PC-9 (cell line): ENCODE data around the gene MBNL1. TPM values are rescaled to one million over a fixed set of nuclear protein-coding genes. Genes with fewer than 3 reads are reported as not detected.

Source experiments
- BruUV-seq: library from RNA; stranded (reverse); fragments of 400-500 nt; replicated peaks from 2 replicates; lab custom pipeline; 2021; lab: Mats Ljungman, UMichigan
- CTCF ChIA-PET: fragments of 300-600 bp; sonication (Branson Sonifier 250); formaldehyde crosslinking; loops from one replicate; lab custom pipeline; 2022; ENCODE audit warnings: antibody characterized with exemption; lab: Charles Lee
- POLR2A ChIA-PET: fragments of 300-600 bp; sonication (Branson Sonifier 250); formaldehyde crosslinking; loops from one replicate; lab custom pipeline; 2022; ENCODE audit warnings: antibody characterized with exemption; ENCODE audit not compliant: unreplicated experiment; lab: Charles Lee
- DNase-seq, 2 experiments: peaks; one replicate each; pipeline versions ENCODE4 v3.0.0 to v3.0.0-alpha.2; 2015 to 2022; ENCODE audit warnings: mixed read lengths in 1 of 2
- H2AFZ ChIP-seq: fragments of 200-600 bp; sonication (generic); 2 replicates; pipeline ENCODE4 v1.8.1; 2017; ENCODE audit warnings: antibody characterized with exemption
- H3F3A ChIP-seq: fragments of 200-600 bp; sonication (generic); 2 replicates; pipeline ENCODE4 v1.8.1; 2017; ENCODE audit warnings: antibody characterized with exemption, mild to moderate bottlenecking, low read depth; ENCODE audit not compliant: insufficient read depth
- H3K27ac ChIP-seq: fragments of 200-600 bp; sonication (generic); 2 replicates; pipeline ENCODE4 v1.6.1; 2016; ENCODE audit warnings: mixed run types
- H3K27me3 ChIP-seq: fragments of 200-600 bp; sonication (generic); 2 replicates; pipeline ENCODE4 v1.6.1; 2016; ENCODE audit warnings: low read depth, mixed run types; ENCODE audit not compliant: insufficient read depth
- H3K36me3 ChIP-seq: fragments of 200-600 bp; sonication (generic); 2 replicates; pipeline ENCODE4 v1.6.1; 2016; ENCODE audit warnings: low read depth, mixed run types
- H3K4me1 ChIP-seq: fragments of 200-600 bp; sonication (generic); replicated peaks from 2 replicates; pipeline ENCODE4 v1.6.1; 2016; ENCODE audit warnings: mixed run types; ENCODE audit not compliant: insufficient read depth
- H3K4me2 ChIP-seq: fragments of 200-600 bp; sonication (generic); 2 replicates; pipeline ENCODE4 v1.6.1; 2017; ENCODE audit warnings: mixed run types
- H3K4me3 ChIP-seq: fragments of 200-600 bp; sonication (generic); 2 replicates; pipeline ENCODE4 v1.6.1; 2016; ENCODE audit warnings: mixed run types
- H3K79me2 ChIP-seq: fragments of 200-600 bp; sonication (generic); 2 replicates; pipeline ENCODE4 v1.6.1; 2017; ENCODE audit warnings: low read depth, mixed run types
- H3K9me2 ChIP-seq: fragments of 200-600 bp; sonication (generic); 2 replicates; pipeline ENCODE4 v1.8.1; 2017; ENCODE audit warnings: mild to moderate bottlenecking; ENCODE audit not compliant: insufficient read depth
- H3K9me3 ChIP-seq: fragments of 200-600 bp; sonication (generic); 2 replicates; pipeline ENCODE4 v1.8.1; 2016; ENCODE audit warnings: low read depth; ENCODE audit not compliant: insufficient read depth
- H4K20me1 ChIP-seq: fragments of 200-600 bp; sonication (generic); 2 replicates; pipeline ENCODE4 v1.8.1; 2017; ENCODE audit not compliant: insufficient read depth
- CTCF ChIP-seq: fragments of 200-600 bp; sonication (generic); conservative IDR thresholded peaks from 2 replicates; pipeline ENCODE4 v1.6.1; 2017; ENCODE audit warnings: mixed run types, antibody characterized with exemption, mild to moderate bottlenecking, moderate library complexity
- EZH2 ChIP-seq: fragments of 200-600 bp; sonication (generic); IDR thresholded peaks from 2 replicates; pipeline ENCODE4 v1.8.0; 2017; ENCODE audit warnings: antibody characterized with exemption, low read depth
- intact Hi-C: fragments of 100-400 bp; cut with micrococcal nuclease; formaldehyde crosslinking; loops from one replicate; pipeline ENCODE4 v1.10.0; 2022; ENCODE audit not compliant: unreplicated experiment
- total RNA-seq: library from RNA; stranded (reverse); gene quantifications from 2 replicates; pipeline ENCODE4 v1.2.3, GENCODE V29; 2021

MBNL1 gene
- total RNA-seq, 1 experiment from 2014 or later = 176 TPM

GRCh38 chr3:152232001-152232400 lies 36.7 kb upstream of the MBNL1 start:
- Histone ChIP-seq H2AFZ (no peak overlapping the region), H3K27ac (no peak overlapping the region), H3K36me3 (no peaks in the 10 kb centered on the region), H3K79me2 (no peaks in the 10 kb centered on the region), H3K27me3 (no peaks in the 10 kb centered on the region), H3K4me2 (no peak overlapping the region), H3K4me1 (peaks cover 8% of the 10 kb centered on the region; the same call in 1 of the 2 replicates), H3K4me3 (no peak overlapping the region), H3K9me3 (no peaks in the 10 kb centered on the region; the same call in 1 of the 2 replicates), H3K9me2 (no peaks in the 10 kb centered on the region), H4K20me1 (no peaks in the 10 kb centered on the region), H3F3A (no peaks in the 10 kb centered on the region)
- no TSS peak for BruUV-seq
- CTCF ChIA-PET = interaction anchor here (0.6 kb wide), 1 partner anchor 61 kb away, joined by 3 read pairs; no protein-coding TSS in a partner anchor
- no peak for DNase-seq
- TF ChIP-seq CTCF = no peak
- TF ChIP-seq EZH2 = no peak
- POLR2A ChIA-PET = no interaction called here
- intact Hi-C loops = no loop called here

- BruUV-seq = no TSS peak
- ChIA-PET CTCF (no interaction called here), POLR2A (no interaction called here)
- Histone ChIP-seq H2AFZ (no peak overlapping the region; the same call in 1 of the 2 replicates), H3K79me2 (no peaks in the 10 kb centered on the region), H4K20me1 (no peaks in the 10 kb centered on the region), H3K36me3 (no peaks in the 10 kb centered on the region), H3K27ac (no peak overlapping the region), H3K9me3 (no peaks in the 10 kb centered on the region; the same call in 1 of the 2 replicates), H3K4me1 (peaks cover 8% of the 10 kb centered on the region; the same call in 1 of the 2 replicates), H3K4me3 (no peak overlapping the region), H3F3A (no peaks in the 10 kb centered on the region), H3K27me3 (no peaks in the 10 kb centered on the region), H3K9me2 (no peaks in the 10 kb centered on the region), H3K4me2 (no peak overlapping the region)
- TF ChIP-seq CTCF = no peak
- no peak for TF ChIP-seq EZH2
- no peak for DNase-seq
- intact Hi-C loops = no loop called here
Measured at GRCh38 chr3:152232679-152233078, 36.0 kb upstream of the MBNL1 start.

GRCh38 chr3:152234657-152235375 lies 33.9 kb upstream of the MBNL1 start:
- H3K9me3 ChIP-seq = no peaks in the 10 kb centered on the region; the same call in none of the 2 replicates
- H3K4me2 ChIP-seq = no peak overlapping the region
- TF ChIP-seq CTCF = no peak
- no peak for TF ChIP-seq EZH2
- no peaks in the 10 kb centered on the region for H3K27me3 ChIP-seq
- intact Hi-C loops = no loop called here
- H3F3A ChIP-seq = no peaks in the 10 kb centered on the region
- POLR2A ChIA-PET = no interaction called here
- no peak overlapping the region for H3K27ac ChIP-seq
- H3K79me2 ChIP-seq = no peaks in the 10 kb centered on the region
- no peak overlapping the region for H2AFZ ChIP-seq
- no peaks in the 10 kb centered on the region for H3K36me3 ChIP-seq
- BruUV-seq = no TSS peak
- H4K20me1 ChIP-seq = no peaks in the 10 kb centered on the region
- peaks cover 8% of the 10 kb centered on the region; the same call in 1 of the 2 replicates for H3K4me1 ChIP-seq
- peaks cover 4% of the 10 kb centered on the region; the same call in 1 of the 2 replicates for H3K9me2 ChIP-seq
- CTCF ChIA-PET = no interaction called here
- no peak for DNase-seq
- H3K4me3 ChIP-seq = no peak overlapping the region
